ENCODE results near the gene TUBA4A.
"Not testable (repeated sequence)": the region's sequence is repeated elsewhere in the genome, so short reads cannot be mapped to it uniquely, and the experiment has no call there.

The TUBA4A gene

DNA sequence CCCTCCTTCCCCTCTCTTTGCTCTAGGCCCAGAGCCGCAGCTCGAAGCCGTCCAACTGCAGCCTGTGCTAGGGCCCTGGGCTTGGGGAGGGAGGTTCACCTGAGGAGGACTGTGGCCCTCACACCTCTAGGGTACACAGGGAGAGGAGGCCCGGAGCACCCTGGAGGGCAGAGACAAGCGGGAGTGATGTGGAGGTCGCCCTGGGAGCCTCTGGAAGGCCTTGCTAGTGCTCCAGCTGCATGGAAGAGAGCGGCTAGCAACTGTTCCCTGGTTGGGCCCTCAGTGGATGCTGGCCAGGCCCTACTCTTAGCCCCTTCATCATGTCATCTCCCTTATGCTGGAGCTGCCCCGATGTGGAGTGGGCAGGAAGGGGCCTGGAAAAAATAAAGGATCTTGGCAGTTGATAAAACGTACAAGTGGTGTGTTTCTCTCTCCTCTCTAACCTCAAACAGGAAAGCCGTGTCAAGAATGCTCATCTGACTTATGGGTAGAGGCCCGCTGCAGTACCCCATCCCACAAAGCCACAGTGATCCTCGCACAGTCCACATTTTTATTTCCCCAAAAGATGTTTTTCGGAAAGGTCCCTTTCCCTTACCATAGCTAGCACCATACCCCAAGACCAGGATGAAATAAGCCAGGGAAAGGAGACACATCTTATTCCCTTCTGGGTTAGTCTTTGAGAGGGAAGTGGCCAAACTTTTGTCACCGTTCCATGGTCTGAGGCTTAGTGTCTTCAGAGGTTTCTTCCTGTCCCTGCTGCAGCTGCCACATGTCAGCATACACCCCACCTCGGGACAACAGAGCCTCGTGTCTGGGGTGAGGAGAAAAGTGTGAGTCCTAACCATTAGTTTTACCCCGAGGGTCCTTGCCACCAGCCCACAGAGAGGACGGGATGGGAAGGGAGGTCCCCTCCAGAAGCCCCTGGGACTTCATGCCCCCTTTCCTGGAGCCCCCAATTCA is 44.2 kb downstream of the TUBA4A start:
- FAIRE-seq = no peak
- TF ChIP-seq TAF1 (IDR thresholded peaks at IDR 0.05; ENCODE audit: low read depth, low read length) = no peak
- TF ChIP-seq POLR2AphosphoS5 (IDR thresholded peaks at IDR 0.05; ENCODE audit: low read depth, low read length) = no peak
- TF ChIP-seq POU2F2 (IDR thresholded peaks at IDR 0.05; ENCODE audit: low read depth, low read length) = no peak
- DNase-seq (ENCODE audit: insufficient read length, low spot score) = no peak

DNA sequence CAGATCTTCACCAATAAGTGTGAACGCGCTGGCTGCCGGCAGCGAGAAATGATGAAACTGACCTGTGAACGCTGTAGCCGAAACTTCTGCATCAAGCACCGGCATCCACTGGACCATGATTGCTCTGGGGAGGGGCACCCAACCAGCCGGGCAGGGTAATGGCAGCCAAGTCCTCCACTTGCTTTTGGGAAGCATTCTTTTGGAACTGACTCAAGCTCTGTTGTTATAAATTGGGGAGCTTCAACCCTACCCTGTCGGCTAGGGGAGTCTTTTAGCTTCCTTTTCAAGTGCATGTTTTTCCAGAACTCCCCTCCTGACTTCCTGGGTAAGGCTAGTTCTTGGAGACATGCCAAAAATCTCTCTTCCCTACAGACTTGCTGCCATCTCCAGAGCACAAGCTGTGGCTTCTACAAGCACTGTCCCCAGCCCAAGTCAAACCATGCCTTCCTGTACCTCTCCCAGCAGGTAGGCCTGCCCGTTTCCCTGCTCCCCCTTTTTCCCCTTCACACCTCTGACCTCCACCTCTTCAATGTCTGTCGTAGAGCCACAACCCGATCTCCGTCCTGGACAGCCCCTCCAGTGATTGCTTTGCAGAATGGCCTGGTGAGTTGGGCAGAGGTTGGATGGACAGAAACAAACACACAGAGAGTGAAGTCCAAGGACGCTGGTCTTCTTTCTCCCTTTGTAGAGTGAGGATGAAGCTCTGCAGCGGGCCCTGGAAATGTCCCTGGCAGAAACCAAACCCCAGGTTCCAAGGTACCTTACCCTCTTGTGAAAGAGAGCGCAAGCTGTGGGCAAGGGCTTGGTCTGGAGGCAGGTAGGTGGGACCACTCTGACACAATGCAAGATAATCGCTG is 45.6 kb downstream of the TUBA4A start:
- TF ChIP-seq TAF1 (IDR thresholded peaks at IDR 0.05; ENCODE audit: low read depth, low read length) (no peak), POU2F2 (IDR thresholded peaks at IDR 0.05; ENCODE audit: low read depth, low read length) (no peak), POLR2AphosphoS5 (IDR thresholded peaks at IDR 0.05; ENCODE audit: low read depth, low read length) (no peak), PAX5 (IDR thresholded peaks at IDR 0.05; ENCODE audit: insufficient read depth, low read length, severe bottlenecking) (no peak), POLR2A (IDR thresholded peaks at IDR 0.05; ENCODE audit: low read depth, low read length) (no peak), SPI1 (IDR thresholded peaks at IDR 0.05; ENCODE audit: low read depth, low read length) (no peak)
- FAIRE-seq (no peak), DNase-seq (ENCODE audit: insufficient read length, low spot score) (no peak)

DNA sequence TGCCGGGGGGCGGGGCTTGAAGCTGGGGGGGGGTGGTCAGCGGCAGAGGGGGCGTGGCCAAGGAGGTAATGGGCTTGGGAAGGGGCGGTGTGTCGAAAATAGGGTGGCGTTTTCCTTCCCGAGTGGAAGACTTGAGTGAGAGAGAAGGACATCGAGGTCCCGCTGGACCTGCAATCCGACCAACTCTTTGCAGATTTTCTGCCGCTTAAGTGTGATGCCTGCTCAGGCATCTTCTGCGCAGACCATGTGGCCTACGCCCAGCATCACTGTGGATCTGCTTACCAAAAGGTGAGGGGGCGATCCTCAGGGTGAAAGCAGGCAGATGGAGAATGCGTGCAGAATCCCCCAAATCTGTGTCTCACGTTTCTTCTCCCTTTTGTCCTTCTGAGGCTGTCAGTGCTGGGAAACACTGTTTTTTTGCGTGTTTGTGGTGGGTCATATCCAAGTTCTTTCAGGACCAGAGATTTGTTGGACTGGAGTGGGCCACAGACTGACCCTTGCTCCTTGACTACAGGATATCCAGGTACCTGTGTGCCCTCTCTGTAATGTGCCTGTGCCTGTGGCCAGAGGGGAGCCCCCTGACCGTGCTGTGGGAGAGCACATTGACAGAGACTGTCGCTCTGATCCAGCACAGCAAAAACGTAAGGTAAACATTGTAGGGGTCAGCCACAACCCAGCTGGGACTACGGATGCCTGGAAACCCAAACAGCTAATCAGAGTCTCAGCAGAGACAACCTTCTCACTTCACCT is 46.4 kb downstream of the TUBA4A start:
- FAIRE-seq = no peak
- no peak for TF ChIP-seq POU2F2 (IDR thresholded peaks at IDR 0.05; ENCODE audit: low read depth, low read length)
- no peak for TF ChIP-seq POLR2A (IDR thresholded peaks at IDR 0.05; ENCODE audit: low read depth, low read length)
- TF ChIP-seq TAF1 (IDR thresholded peaks at IDR 0.05; ENCODE audit: low read depth, low read length) = no peak
- TF ChIP-seq SPI1 (IDR thresholded peaks at IDR 0.05; ENCODE audit: low read depth, low read length) = no peak
- no peak for TF ChIP-seq PAX5 (IDR thresholded peaks at IDR 0.05; ENCODE audit: insufficient read depth, low read length, severe bottlenecking)
- TF ChIP-seq POLR2AphosphoS5 (IDR thresholded peaks at IDR 0.05; ENCODE audit: low read depth, low read length) = no peak
- no peak for DNase-seq (ENCODE audit: insufficient read length, low spot score)

DNA sequence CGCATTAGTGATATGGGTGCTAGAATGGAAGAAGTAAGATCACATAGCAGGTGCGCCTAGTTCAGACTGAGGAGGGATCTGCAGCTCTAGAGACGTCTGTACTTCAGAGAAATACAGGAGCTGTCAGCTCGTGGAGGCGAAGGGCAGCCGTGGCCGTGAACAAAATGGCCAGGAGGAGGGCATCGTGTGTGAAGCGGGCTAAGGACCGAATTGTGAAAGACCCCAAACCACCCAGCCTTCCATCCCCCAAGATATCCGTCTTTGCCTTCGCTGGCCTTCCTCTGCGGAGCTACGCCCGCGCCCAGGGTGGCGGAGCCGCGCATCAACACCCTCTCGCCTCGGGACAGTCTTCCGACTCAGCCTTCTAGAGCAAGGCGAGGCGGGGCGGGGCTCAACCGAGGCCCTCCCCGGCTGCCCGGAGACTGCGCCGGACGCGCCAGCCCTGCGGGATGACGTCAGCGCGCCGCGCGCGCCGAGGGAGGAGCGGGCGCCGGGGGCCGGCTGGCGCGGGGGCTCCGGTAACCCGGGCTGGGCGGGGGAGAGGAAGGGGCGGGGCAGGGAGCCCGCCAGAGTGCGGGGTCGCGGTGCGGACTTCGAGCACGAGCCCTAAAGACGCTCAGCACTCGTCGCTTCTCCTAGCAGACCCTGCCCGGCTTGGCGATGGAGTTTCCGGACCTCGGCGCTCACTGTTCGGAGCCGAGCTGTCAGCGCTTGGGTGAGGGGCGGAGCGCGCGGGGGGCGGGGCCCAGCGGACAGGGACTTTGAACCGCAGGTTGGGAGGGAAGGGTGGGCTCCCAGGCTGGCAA is 47.2 kb downstream of the TUBA4A start, which contains the start of gene ZFAND2B:
Gene ZFAND2B (plus strand): TSS at position 455 of the 806 bp plus-strand sequence. CDS start 206 bp downstream, at position 661.
- FAIRE-seq = peak; percentile 96
- TF ChIP-seq POLR2AphosphoS5 (IDR thresholded peaks at IDR 0.05; ENCODE audit: low read depth, low read length) (peak; percentile 96), POU2F2 (IDR thresholded peaks at IDR 0.05; ENCODE audit: low read depth, low read length) (peak; percentile 74), POLR2A (IDR thresholded peaks at IDR 0.05; ENCODE audit: low read depth, low read length) (peak; percentile 96), TAF1 (IDR thresholded peaks at IDR 0.05; ENCODE audit: low read depth, low read length) (peak; percentile 92), PAX5 (IDR thresholded peaks at IDR 0.05; ENCODE audit: insufficient read depth, low read length, severe bottlenecking) (peak; percentile 10), SPI1 (IDR thresholded peaks at IDR 0.05; ENCODE audit: low read depth, low read length) (no peak)
- peak; percentile 99 for DNase-seq (ENCODE audit: insufficient read length, low spot score)

DNA sequence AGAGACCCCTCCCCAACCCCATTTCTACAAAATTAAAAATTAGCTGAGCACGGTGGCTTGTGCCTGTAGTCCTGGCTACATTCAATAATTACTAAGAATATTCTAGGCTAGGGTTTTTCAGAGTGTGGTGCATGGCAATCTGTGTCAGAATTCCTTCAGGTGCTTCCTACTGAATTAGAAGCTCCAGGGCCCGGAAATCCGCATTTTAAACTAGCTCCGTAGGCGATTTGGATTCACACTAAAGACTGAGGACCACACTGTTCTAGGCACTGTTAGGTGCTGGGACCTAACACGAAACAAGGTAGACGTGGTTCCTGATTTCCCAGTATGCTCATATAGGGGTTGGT is 47.8 kb downstream of the TUBA4A start:
- DNase-seq (ENCODE audit: insufficient read length, low spot score) = no peak
- TF ChIP-seq POU2F2 (IDR thresholded peaks at IDR 0.05; ENCODE audit: low read depth, low read length) = no peak
- TF ChIP-seq SPI1 (IDR thresholded peaks at IDR 0.05; ENCODE audit: low read depth, low read length) = no peak
- no peak for TF ChIP-seq POLR2AphosphoS5 (IDR thresholded peaks at IDR 0.05; ENCODE audit: low read depth, low read length)
- no peak for TF ChIP-seq PAX5 (IDR thresholded peaks at IDR 0.05; ENCODE audit: insufficient read depth, low read length, severe bottlenecking)
- no peak for TF ChIP-seq POLR2A (IDR thresholded peaks at IDR 0.05; ENCODE audit: low read depth, low read length)
- no peak for FAIRE-seq

DNA sequence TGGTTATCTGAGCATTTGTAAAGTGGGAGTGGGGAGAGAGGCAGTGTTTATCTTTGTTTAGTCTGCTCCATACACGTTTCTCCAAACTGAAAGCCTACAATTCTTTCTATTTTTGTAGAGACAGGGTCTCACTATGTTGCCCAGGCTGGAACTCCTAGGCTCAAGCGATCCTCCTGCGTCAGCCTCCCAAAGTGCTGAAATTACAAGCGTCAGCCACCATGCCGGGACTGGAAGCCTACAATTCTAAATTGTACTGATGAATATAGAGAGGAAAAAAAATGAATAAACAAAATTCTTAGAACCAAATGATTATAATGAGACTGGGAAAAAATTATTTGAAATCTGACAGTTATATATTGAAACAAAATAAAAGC is 48.6 kb downstream of the TUBA4A start:
- DNase-seq (ENCODE audit: insufficient read length, low spot score) (no peak), FAIRE-seq (no peak)
- TF ChIP-seq PAX5 (IDR thresholded peaks at IDR 0.05; ENCODE audit: insufficient read depth, low read length, severe bottlenecking) (no peak), SPI1 (IDR thresholded peaks at IDR 0.05; ENCODE audit: low read depth, low read length) (no peak), POLR2A (IDR thresholded peaks at IDR 0.05; ENCODE audit: low read depth, low read length) (no peak), POLR2AphosphoS5 (IDR thresholded peaks at IDR 0.05; ENCODE audit: low read depth, low read length) (no peak), POU2F2 (IDR thresholded peaks at IDR 0.05; ENCODE audit: low read depth, low read length) (no peak), TAF1 (IDR thresholded peaks at IDR 0.05; ENCODE audit: low read depth, low read length) (no peak)

DNA sequence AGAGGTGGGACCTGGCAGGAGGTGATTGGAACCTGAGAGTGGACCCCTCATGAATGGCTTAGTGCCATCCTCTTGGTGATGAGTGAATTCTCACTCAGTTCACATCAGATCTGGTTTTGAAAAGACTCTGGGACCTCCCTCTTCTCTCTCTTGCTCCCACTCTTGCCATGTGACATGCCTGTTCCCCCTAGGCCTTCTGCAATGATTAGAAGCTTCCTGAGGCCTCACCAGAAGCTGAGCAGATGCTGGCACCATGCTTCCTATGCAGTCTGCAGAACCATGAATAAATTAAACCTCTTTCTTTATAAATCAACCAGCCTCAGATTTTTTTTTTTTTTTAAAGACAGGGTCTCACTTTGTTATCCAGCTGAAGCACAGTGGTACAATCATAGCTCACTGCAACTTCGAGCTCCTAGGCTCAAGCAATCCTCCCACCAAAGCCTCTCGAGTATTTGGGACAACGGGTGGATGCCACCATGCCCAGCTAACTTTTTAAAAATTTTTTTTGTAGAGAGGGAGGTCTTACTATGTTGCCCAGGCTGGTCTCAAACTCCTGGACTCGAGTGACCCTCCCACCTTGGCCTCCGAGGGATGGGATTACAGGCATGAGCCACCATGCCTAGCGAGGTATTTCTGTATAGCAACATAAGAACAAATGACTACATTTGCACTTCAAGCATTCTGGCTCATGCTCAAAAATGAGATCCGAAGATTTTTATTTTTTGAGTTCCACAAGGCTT is 49.1 kb downstream of the TUBA4A start:
- DNase-seq (ENCODE audit: insufficient read length, low spot score) = no peak
- no peak for FAIRE-seq
- TF ChIP-seq SPI1 (IDR thresholded peaks at IDR 0.05; ENCODE audit: low read depth, low read length) (no peak), TAF1 (IDR thresholded peaks at IDR 0.05; ENCODE audit: low read depth, low read length) (no peak), PAX5 (IDR thresholded peaks at IDR 0.05; ENCODE audit: insufficient read depth, low read length, severe bottlenecking) (no peak), POLR2AphosphoS5 (IDR thresholded peaks at IDR 0.05; ENCODE audit: low read depth, low read length) (no peak), POU2F2 (IDR thresholded peaks at IDR 0.05; ENCODE audit: low read depth, low read length) (no peak), POLR2A (IDR thresholded peaks at IDR 0.05; ENCODE audit: low read depth, low read length) (no peak)

DNA sequence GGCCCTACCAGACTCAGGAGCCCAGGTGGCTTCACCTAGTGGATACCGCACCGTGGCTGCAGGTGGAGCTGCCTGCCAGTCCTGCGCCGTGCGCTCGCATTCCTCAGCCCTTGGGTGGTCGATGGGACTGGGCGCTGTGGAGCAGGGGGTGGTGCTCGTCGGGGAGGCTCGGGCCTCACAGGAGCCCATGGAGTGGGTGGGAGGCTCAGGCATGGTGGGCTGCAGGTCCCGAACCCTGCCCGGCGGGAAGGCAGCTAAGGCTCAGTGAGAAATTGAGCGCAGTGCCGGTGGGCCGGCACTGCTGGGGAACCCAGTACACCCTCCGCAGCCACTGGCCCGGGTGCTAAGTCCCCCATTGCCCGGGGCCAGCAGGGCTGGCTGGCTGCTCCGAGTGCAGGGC is 52.4 kb downstream of the TUBA4A start:
- not testable (repeated sequence) for DNase-seq (ENCODE audit: insufficient read length, low spot score); FAIRE-seq

DNA sequence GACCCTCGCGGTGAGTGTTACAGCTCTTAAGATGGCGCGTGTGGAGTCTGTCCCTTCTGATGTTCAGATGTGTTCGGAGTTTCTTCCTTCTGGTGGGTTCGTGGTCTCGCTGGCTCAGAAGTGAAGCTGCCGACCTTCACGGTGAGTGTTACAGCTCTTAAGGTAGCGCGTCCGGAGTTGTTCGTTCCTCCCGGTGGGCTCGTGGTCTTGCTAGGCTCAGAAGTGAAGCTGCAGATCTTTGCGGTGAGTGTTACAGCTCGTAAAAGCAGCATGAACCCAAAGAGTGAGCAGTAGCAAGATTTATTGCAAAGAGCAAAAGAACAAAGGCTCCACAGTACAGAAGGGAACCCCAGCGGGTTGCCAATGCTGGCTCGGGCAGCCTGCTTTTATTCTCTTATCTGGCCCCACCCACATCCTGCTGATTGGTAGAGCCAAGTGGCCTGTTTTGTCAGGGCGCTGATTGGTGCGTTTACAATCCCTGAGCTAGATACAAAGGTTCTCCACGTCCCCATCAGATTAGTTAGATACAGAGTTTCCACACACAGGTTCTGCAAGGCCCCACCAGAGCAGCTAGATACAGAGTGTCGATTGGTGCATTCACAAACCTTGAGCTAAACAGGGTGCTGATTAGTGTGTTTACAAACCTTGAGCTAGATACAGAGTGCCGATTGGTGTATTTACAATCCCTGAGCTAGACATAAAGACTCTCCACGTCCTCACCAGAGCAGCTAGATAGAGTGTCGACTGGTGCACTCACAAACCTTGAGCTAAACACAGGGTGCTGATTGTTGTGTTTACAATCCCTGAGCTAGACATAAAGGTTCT is 53.0 kb downstream of the TUBA4A start:
- not testable (repeated sequence) for FAIRE-seq; DNase-seq (ENCODE audit: insufficient read length, low spot score)

All from GM12891 (cell line).